Large intestine (tissue), 3 donors: ENCODE measurements around the gene ACOD1. TPM values are rescaled to one million over a fixed set of nuclear protein-coding genes. Genes with fewer than 3 reads are reported as not detected.

ENCODE experiments used
- DNase-seq, 2 donors: peaks; one replicate each; pipeline versions ENCODE4 v3.0.0 to v3.0.0-alpha.2; 2013
- H3K27ac ChIP-seq: one replicate; pipeline ENCODE4 v1.5.1; 2013; ENCODE audit warnings: low read length
- H3K27me3 ChIP-seq: 2 replicates; pipeline ENCODE4 v1.6.1; 2013; ENCODE audit warnings: low read length; ENCODE audit not compliant: control insufficient read depth, insufficient read depth
- H3K36me3 ChIP-seq: 2 replicates; pipeline ENCODE4 v1.6.1; 2013; ENCODE audit warnings: low read length; ENCODE audit not compliant: control insufficient read depth, insufficient read depth
- H3K4me1 ChIP-seq: one replicate; pipeline ENCODE4 v1.6.1; 2013; ENCODE audit warnings: low read length; ENCODE audit not compliant: control insufficient read depth, insufficient read depth
- H3K4me3 ChIP-seq: one replicate; pipeline ENCODE4 v1.5.1; 2013; ENCODE audit warnings: low read length
- H3K9me3 ChIP-seq: one replicate; pipeline ENCODE4 v1.6.1; 2013; ENCODE audit warnings: mild to moderate bottlenecking, low read depth, low read length, moderate library complexity; ENCODE audit not compliant: control insufficient read depth
- WGBS: methylation state at CpG from one replicate; pipeline ENCODE4 v1.1.5; 2013; ENCODE audit warnings: low lambda C conversion rate; ENCODE audit not compliant: insufficient coverage; 5-methylcytosine and 5-hydroxymethylcytosine counted together
- polyA plus RNA-seq: library from polyadenylated mRNA; unstranded; fragments of 120-200 nt; gene quantifications from one replicate; pipeline ENCODE4 v1.2.1, GENCODE V29; 2013

The ACOD1 gene
- polyA plus RNA-seq, 1 donor: not detected

DNA sequence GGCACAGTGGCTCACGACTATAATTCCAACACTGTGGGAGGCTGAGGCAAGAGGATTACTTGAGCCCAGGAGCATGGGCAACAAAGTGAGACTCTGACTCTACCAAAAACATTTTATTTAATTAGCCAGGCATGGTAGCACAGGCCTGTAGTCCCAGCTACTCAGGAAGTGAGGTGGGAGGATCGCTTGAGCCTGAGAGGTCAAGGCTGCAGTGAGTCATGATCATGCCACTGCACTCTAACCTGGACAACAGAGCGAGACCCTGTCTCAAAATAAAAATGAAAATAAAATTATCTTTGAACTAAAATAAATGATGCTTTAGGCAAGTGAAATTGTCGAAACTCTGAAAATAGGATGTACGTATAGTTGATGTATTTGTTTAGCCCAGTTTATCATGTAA lies 35.4 kb downstream of the ACOD1 start:
- peaks cover 8% of the 10 kb centered on the region for H3K27me3 ChIP-seq
- H3K4me1 ChIP-seq: no peaks in the 10 kb centered on the region
- WGBS: 93% methylated on average over 3 of the region's 5 CpGs
- DNase-seq: no peak
- H3K36me3 ChIP-seq: no peaks in the 10 kb centered on the region
- H3K27ac ChIP-seq: no peak overlapping the region
- no peak overlapping the region for H3K4me3 ChIP-seq
- no peaks in the 10 kb centered on the region for H3K9me3 ChIP-seq

- Histone ChIP-seq H3K4me3 (peak overlapping the region; percentile 73), H3K4me1 (peaks cover 5% of the 10 kb centered on the region), H3K9me3 (no peaks in the 10 kb centered on the region), H3K27me3 (no peaks in the 10 kb centered on the region), H3K27ac (peak overlapping the region; percentile 79), H3K36me3 (peaks cover 3% of the 10 kb centered on the region)
- DNase-seq: no peak
- WGBS: no CpG with 5 or more reads among the region's 15 CpGs
Observed at GRCh38 chr13:76991432-76991795, 43.1 kb downstream of the ACOD1 start.

GRCh38 chr13:76991796-76992547 lies 43.7 kb downstream of the ACOD1 start, which contains the start of gene CLN5:
TSS of gene CLN5 (plus strand) at chr13:76992081. CDS start at chr13:76992099, 18 bp downstream.
- Histone ChIP-seq H3K4me1 (peaks cover 5% of the 10 kb centered on the region), H3K27me3 (no peaks in the 10 kb centered on the region), H3K4me3 (peak within 1 kb of the TSS; percentile 73), H3K9me3 (no peaks in the 10 kb centered on the region), H3K36me3 (peaks cover 4% of the 10 kb centered on the region), H3K27ac (peak within 1 kb of the TSS; percentile 79)
- peak; percentile 97 to 98 for DNase-seq
- WGBS: no CpG with 5 or more reads among the region's 73 CpGs

- H3K36me3 ChIP-seq: peaks cover 4% of the 10 kb centered on the region
- WGBS: 0% methylated on average over 2 of the region's 20 CpGs
Observed at GRCh38 chr13:76992548-76993001, 44.3 kb downstream of the ACOD1 start.

GRCh38 chr13:76993021-76993420 lies 44.7 kb downstream of the ACOD1 start:
- peaks cover 6% of the 10 kb centered on the region for H3K36me3 ChIP-seq
- no peaks in the 10 kb centered on the region for H3K27me3 ChIP-seq
- no peaks in the 10 kb centered on the region for H3K9me3 ChIP-seq
- DNase-seq: no peak
- H3K27ac ChIP-seq: peak overlapping the region; percentile 79
- WGBS: 89% methylated on average over 1 of the region's 3 CpGs
- H3K4me3 ChIP-seq: peak overlapping the region; percentile 73
- peaks cover 5% of the 10 kb centered on the region for H3K4me1 ChIP-seq

More at GRCh38 chr13:76992548-76993001, 44.3 kb downstream of the ACOD1 start:
- DNase-seq: peak; percentile 44 to 70
- Histone ChIP-seq H3K27me3 (no peaks in the 10 kb centered on the region), H3K4me3 (peak overlapping the region; percentile 73), H3K9me3 (no peaks in the 10 kb centered on the region), H3K4me1 (peaks cover 5% of the 10 kb centered on the region), H3K27ac (peak overlapping the region; percentile 79)

DNA sequence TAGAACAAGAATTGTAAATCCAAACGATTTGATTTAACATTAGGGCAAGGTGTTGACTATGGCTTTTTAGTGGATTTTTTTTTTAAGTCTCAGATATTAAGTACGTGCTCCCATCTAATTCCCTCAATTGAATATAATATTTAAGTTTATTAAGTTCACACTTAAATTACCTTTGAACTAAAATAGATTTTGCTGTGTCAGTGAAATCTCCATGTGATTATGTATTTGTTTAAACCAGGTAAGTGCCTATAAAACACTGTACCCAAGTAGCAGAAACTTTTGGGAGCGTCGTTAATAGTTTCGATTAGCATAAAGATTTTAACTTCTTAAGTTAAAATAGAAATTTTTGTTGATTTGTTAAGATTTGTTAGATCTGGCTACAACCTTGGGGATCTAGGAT lies 45.2 kb downstream of the ACOD1 start:
- H3K4me1 ChIP-seq: peaks cover 5% of the 10 kb centered on the region
- H3K36me3 ChIP-seq: peaks cover 9% of the 10 kb centered on the region
- H3K27ac ChIP-seq: no peak overlapping the region
- H3K9me3 ChIP-seq: no peaks in the 10 kb centered on the region
- no peak for DNase-seq
- no peak overlapping the region for H3K4me3 ChIP-seq
- no peaks in the 10 kb centered on the region for H3K27me3 ChIP-seq
- 86% methylated on average over 2 of the region's 5 CpGs for WGBS

DNA sequence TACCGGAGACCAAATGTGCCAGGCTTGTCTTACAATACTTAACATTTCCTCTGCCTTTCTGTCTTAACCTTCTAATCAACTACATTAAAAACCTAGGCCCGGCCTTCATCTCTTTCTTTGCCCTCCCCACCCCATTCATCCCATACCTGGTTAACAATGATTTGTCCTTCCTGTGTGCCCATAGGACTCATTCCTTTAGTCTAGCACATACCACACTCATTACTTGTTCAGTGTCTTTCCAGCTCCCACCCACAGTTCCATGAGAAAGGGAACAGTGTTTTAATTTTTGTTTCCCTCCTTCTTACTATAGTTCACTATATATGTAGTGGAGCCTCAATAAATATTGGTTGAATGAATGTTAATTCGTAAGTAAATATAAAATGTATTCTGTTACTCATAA lies 46.0 kb downstream of the ACOD1 start:
- Histone ChIP-seq H3K27me3 (no peaks in the 10 kb centered on the region), H3K36me3 (peaks cover 14% of the 10 kb centered on the region), H3K4me3 (no peak overlapping the region), H3K4me1 (peaks cover 5% of the 10 kb centered on the region), H3K9me3 (no peaks in the 10 kb centered on the region), H3K27ac (no peak overlapping the region)
- no peak for DNase-seq
- 100% methylated on average over 2 of the region's 3 CpGs for WGBS

DNA sequence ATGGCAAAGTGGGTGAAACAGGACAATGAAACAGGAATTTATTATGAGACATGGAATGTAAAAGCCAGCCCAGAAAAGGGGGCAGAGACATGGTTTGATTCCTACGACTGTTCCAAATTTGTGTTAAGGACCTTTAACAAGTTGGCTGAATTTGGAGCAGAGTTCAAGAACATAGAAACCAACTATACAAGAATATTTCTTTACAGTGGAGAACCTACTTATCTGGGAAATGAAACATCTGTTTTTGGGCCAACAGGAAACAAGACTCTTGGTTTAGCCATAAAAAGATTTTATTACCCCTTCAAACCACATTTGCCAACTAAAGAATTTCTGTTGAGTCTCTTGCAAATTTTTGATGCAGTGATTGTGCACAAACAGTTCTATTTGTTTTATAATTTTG lies 52.2 kb downstream of the ACOD1 start:
- WGBS: 67% methylated on average over 1 of the region's 1 CpG
- Histone ChIP-seq H3K36me3 (peaks cover 38% of the 10 kb centered on the region), H3K4me3 (no peak overlapping the region), H3K9me3 (no peaks in the 10 kb centered on the region), H3K4me1 (no peaks in the 10 kb centered on the region), H3K27me3 (no peaks in the 10 kb centered on the region), H3K27ac (no peak overlapping the region)
- no peak for DNase-seq

- WGBS: no CpG with 5 or more reads among the region's 4 CpGs
- Histone ChIP-seq H3K36me3 (peaks cover 34% of the 10 kb centered on the region), H3K4me1 (no peaks in the 10 kb centered on the region), H3K27me3 (no peaks in the 10 kb centered on the region), H3K27ac (no peak overlapping the region), H3K4me3 (no peak overlapping the region), H3K9me3 (no peaks in the 10 kb centered on the region)
- no peak for DNase-seq
Observed at GRCh38 chr13:77001540-77001939, 53.2 kb downstream of the ACOD1 start.

DNA sequence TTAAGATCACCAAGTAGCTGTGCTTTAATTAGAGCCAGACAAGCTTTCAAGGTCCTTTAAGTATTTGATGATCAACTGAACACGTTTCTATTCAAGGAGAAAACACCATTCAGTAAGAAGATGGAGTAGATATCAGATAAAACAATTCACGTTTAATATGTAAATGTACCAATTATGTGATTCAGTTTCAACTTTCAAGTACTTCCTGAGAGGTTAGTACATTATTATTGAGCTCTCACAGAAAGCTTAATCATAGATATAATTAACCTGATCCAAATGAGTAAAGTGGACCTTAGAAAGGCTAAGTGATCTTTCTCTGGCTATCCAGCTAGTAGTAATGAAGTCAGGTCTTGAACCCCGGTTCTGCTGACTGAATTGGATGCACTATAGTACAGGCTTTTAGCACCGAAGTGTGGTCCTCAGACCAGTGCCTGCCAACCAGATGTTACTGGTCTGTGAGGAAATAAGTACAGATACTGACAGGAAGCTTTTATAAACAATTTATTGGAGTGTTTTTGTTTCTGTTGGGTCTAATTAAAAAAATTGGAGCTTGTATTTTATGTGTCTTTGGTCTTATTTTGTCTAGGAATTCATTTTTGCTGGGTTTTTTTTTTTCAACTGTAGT lies 53.8 kb downstream of the ACOD1 start:
- H3K27ac ChIP-seq: no peak overlapping the region
- H3K9me3 ChIP-seq: no peaks in the 10 kb centered on the region
- no peaks in the 10 kb centered on the region for H3K27me3 ChIP-seq
- no peak overlapping the region for H3K4me3 ChIP-seq
- no peaks in the 10 kb centered on the region for H3K4me1 ChIP-seq
- no peak for DNase-seq
- H3K36me3 ChIP-seq: peaks cover 38% of the 10 kb centered on the region
- WGBS: no CpG with 5 or more reads among the region's 4 CpGs
